Stimulated activated CD4-positive, alpha-beta T cell treated with anti-CD3 and anti-CD28 coated beads, Interleukin-15, amount 100 ng/mL, for 1 hour (primary cell): ENCODE results near the gene DPYD.
A peak's percentile ranks its signal among the peaks of the same experiment; 100 is the strongest.

Experiments used
- DNase-seq, 2 donors: peaks; one replicate each; pipeline ENCODE4 v3.0.0-alpha.2; 2020; ENCODE audit warnings: low read depth in 1 of 2, low spot score in 1 of 2

Gene DPYD

GRCh38 chr1:97920832-97921571, at the start of gene DPYD:
TSS of gene DPYD (minus strand) at chr1:97921034. CDS start at chr1:97920922, 112 bp downstream.
- peak; percentile 67 to 78 for DNase-seq

- no peak for DNase-seq
Observed at GRCh38 chr1:97960470-97960869, 39.6 kb upstream of the DPYD start.

GRCh38 chr1:97947695-97948094, 26.9 kb upstream of the DPYD start:
- DNase-seq, result no peak

GRCh38 chr1:97943354-97943753, 22.5 kb upstream of the DPYD start:
- DNase-seq, result no peak

GRCh38 chr1:97942161-97943123, 21.6 kb upstream of the DPYD start:
- no peak for DNase-seq

- DNase-seq, result no peak
Observed at GRCh38 chr1:97938285-97938642, 17.4 kb upstream of the DPYD start.

GRCh38 chr1:97936976-97937375, 16.1 kb upstream of the DPYD start:
- DNase-seq, result no peak

- no peak for DNase-seq
Observed at GRCh38 chr1:97934491-97934890, 13.7 kb upstream of the DPYD start.

- no peak for DNase-seq
Observed at GRCh38 chr1:97929874-97930851, 9.3 kb upstream of the DPYD start.

- no peak for DNase-seq
Observed at GRCh38 chr1:97926017-97926708, 5.3 kb upstream of the DPYD start.

- no peak for DNase-seq
Observed at GRCh38 chr1:97925151-97925550, 4.3 kb upstream of the DPYD start.

- DNase-seq, result no peak
Observed at GRCh38 chr1:97923811-97924210, 3.0 kb upstream of the DPYD start.

- no peak for DNase-seq
Observed at GRCh38 chr1:97920276-97920831, 480 bp downstream of the DPYD start.

- no peak for DNase-seq
Observed at GRCh38 chr1:97919585-97920261, 1.1 kb downstream of the DPYD start.

GRCh38 chr1:97918961-97919360, 1.9 kb downstream of the DPYD start:
- no peak for DNase-seq

- no peak for DNase-seq
Observed at GRCh38 chr1:97913506-97914139, 7.2 kb downstream of the DPYD start.

GRCh38 chr1:97911266-97912215, 9.3 kb downstream of the DPYD start:
- no peak for DNase-seq

GRCh38 chr1:97909266-97909665, 11.6 kb downstream of the DPYD start:
- DNase-seq, result no peak
